Uterus (tissue), 4 donors: ENCODE measurements around the gene KRTAP3-1. TPM values are rescaled to one million over a fixed set of nuclear protein-coding genes. Genes with fewer than 3 reads are reported as not detected.

Experiments used
- DNase-seq, 2 donors: peaks; one replicate each; pipeline ENCODE4 v3.0.0-alpha.2; 2019 to 2020
- H3K27ac ChIP-seq, 2 donors: fragments of 200-600 bp; sonication (generic); 1 replicate in 1 of 2; 2 replicates in 1 of 2; pipeline ENCODE4 v1.5.1; 2016 to 2018
- H3K27me3 ChIP-seq, 2 donors: fragments of 200-600 bp; sonication (generic); one replicate each; pipeline ENCODE4 v1.5.1; 2018 to 2019; ENCODE audit warnings: control low read depth in 1 of 2
- H3K36me3 ChIP-seq, 2 donors: fragments of 200-600 bp; sonication (generic); one replicate each; pipeline ENCODE4 v1.5.1; 2019; ENCODE audit warnings: control low read depth in 1 of 2
- H3K4me1 ChIP-seq, 2 donors: fragments of 200-600 bp; sonication (generic); one replicate each; pipeline ENCODE4 v1.5.1; 2018 to 2019; ENCODE audit warnings: control low read depth in 1 of 2
- H3K4me3 ChIP-seq, 2 donors: fragments of 200-600 bp; sonication (generic); 1 replicate in 1 of 2; 2 replicates in 1 of 2; pipeline ENCODE4 v1.5.1; 2018 to 2019; ENCODE audit warnings: mild to moderate bottlenecking in 1 of 2
- H3K9me3 ChIP-seq, 2 donors: fragments of 200-600 bp; sonication (generic); one replicate each; pipeline ENCODE4 v1.5.1; 2019; ENCODE audit warnings: control low read depth in 1 of 2
- POLR2A ChIP-seq, 2 donors: fragments of 450-650 bp; IDR thresholded peaks; one replicate each; pipeline ENCODE4 v1.6.1; 2016; ENCODE audit warnings: antibody characterized with exemption in 2 of 2, mild to moderate bottlenecking in 1 of 2, moderate library complexity in 1 of 2
- intact Hi-C: fragments of 100-400 bp; cut with DNase I; formaldehyde crosslinking; loops from one replicate; pipeline ENCODE4 v1.15.1; 2023; ENCODE audit warnings: low total_unique reads
- total RNA-seq, 4 donors: library from RNA; depleted of rRNA in 3 of 4; stranded (reverse); fragments of >200 nt in 3 of 4; gene quantifications; one replicate each; pipeline versions ENCODE4 v1.1.0 to v1.2.4, GENCODE V29; 2014 to 2023
- TF ChIP-seq, protein P1 (sequence below), 4 experiments: fragments of 200-600 bp in 2 of 4; fragments of 450-650 bp in 2 of 4; sonication (generic) in 2 of 4; IDR thresholded peaks; one replicate each; pipeline ENCODE4 v1.5.1; 2016 to 2019; ENCODE audit warnings: antibody characterized with exemption in 4 of 4, mild to moderate bottlenecking in 2 of 4, moderate library complexity in 1 of 4
- donor health status: DM: yes; HTN: yes; CAD: no.

KRTAP3-1 gene
- total RNA-seq, 4 donors from 2014 or later, result not detected

GRCh38 chr17:40996829-40997228, 12.1 kb downstream of the KRTAP3-1 start:
- intact Hi-C loops, result no loop called here
- no peak for TF ChIP-seq POLR2A (IDR thresholded peaks at IDR 0.05)
- TF ChIP-seq, protein P1, sequence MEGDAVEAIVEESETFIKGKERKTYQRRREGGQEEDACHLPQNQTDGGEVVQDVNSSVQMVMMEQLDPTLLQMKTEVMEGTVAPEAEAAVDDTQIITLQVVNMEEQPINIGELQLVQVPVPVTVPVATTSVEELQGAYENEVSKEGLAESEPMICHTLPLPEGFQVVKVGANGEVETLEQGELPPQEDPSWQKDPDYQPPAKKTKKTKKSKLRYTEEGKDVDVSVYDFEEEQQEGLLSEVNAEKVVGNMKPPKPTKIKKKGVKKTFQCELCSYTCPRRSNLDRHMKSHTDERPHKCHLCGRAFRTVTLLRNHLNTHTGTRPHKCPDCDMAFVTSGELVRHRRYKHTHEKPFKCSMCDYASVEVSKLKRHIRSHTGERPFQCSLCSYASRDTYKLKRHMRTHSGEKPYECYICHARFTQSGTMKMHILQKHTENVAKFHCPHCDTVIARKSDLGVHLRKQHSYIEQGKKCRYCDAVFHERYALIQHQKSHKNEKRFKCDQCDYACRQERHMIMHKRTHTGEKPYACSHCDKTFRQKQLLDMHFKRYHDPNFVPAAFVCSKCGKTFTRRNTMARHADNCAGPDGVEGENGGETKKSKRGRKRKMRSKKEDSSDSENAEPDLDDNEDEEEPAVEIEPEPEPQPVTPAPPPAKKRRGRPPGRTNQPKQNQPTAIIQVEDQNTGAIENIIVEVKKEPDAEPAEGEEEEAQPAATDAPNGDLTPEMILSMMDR (IDR thresholded peaks at IDR 0.05), result no peak
- no peaks in the 10 kb centered on the region for H3K4me1 ChIP-seq

GRCh38 chr17:40995116-40995515, 13.8 kb downstream of the KRTAP3-1 start:
- no peak overlapping the region for H3K4me3 ChIP-seq
- no peaks in the 10 kb centered on the region for H3K27me3 ChIP-seq
- TF ChIP-seq, protein P1 (IDR thresholded peaks at IDR 0.05), result no peak
- TF ChIP-seq POLR2A (IDR thresholded peaks at IDR 0.05), result no peak
- H3K9me3 ChIP-seq, result no peaks in the 10 kb centered on the region
- no peaks in the 10 kb centered on the region for H3K4me1 ChIP-seq
- no peak overlapping the region for H3K27ac ChIP-seq
- no peak for DNase-seq
- intact Hi-C loops, result no loop called here
- no peaks in the 10 kb centered on the region for H3K36me3 ChIP-seq

More at GRCh38 chr17:40996829-40997228, 12.1 kb downstream of the KRTAP3-1 start:
- no peak for DNase-seq
- H3K27ac ChIP-seq, result no peak overlapping the region
- no peaks in the 10 kb centered on the region for H3K27me3 ChIP-seq
- no peaks in the 10 kb centered on the region for H3K36me3 ChIP-seq
- no peak overlapping the region for H3K4me3 ChIP-seq
- no peaks in the 10 kb centered on the region for H3K9me3 ChIP-seq

- DNase-seq, result no peak
- TF ChIP-seq, protein P1 (IDR thresholded peaks at IDR 0.05), result no peak
- TF ChIP-seq POLR2A (IDR thresholded peaks at IDR 0.05), result no peak
- H3K36me3 ChIP-seq, result no peaks in the 10 kb centered on the region
- H3K27ac ChIP-seq, result no peak within 1 kb of the TSS
- no peaks in the 10 kb centered on the region for H3K27me3 ChIP-seq
- intact Hi-C loops, result no loop called here
- no peaks in the 10 kb centered on the region for H3K9me3 ChIP-seq
- no peak within 1 kb of the TSS for H3K4me3 ChIP-seq
- no peaks in the 10 kb centered on the region for H3K4me1 ChIP-seq
These were observed 15.1 kb downstream of the KRTAP3-1 start, which contains the start of gene KRTAP3-3 for GRCh38 chr17:40993839-40994238. Gene KRTAP3-3 (minus strand): TSS chr17:40994164. CDS start chr17:40994097, 67 bp downstream.

DNA sequence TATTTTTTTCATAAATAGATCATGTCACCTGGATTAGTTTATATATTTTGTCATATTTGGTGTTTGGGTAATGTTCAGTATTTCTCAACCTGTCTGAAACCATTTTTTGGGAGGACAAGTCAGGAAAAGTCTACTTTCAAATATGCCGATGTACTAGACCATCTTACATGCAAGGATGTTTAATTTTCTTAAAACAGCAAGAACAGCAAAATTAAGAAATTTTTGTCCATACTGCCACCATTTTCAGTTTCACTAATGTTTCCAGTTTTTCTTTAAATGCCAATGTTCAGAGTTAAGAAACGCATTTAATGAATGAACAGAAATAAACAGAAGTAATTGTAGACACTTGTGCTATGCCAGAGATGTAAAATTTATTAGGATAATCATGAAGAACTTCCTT, 15.8 kb downstream of the KRTAP3-1 start:
- Histone ChIP-seq H3K27ac (no peak overlapping the region), H3K9me3 (no peaks in the 10 kb centered on the region), H3K4me3 (no peak overlapping the region), H3K4me1 (no peaks in the 10 kb centered on the region), H3K27me3 (no peaks in the 10 kb centered on the region), H3K36me3 (no peaks in the 10 kb centered on the region)
- intact Hi-C loops, result no loop called here
- TF ChIP-seq, protein P1 (IDR thresholded peaks at IDR 0.05), result no peak
- no peak for TF ChIP-seq POLR2A (IDR thresholded peaks at IDR 0.05)
- DNase-seq, result no peak

DNA sequence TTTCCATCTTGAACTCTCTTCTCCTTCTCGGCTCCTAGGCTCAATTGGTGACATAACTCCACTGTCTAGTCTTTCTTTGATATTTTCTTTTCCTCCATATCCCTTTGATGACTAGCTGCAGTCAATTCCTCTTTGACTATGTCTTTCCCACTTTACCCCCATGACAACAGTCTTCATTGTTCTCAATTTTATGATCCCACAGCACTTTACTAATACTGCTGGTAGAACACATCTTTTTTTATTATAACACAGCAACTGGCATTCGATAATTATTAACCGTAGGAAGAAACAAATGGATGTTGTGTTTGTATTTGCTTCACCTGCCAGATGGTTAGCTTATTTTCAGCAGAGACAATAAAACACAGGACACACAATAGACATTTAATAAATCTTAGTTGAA, 16.3 kb downstream of the KRTAP3-1 start:
- no peaks in the 10 kb centered on the region for H3K36me3 ChIP-seq
- TF ChIP-seq, protein P1 (IDR thresholded peaks at IDR 0.05), result no peak
- no peak for TF ChIP-seq POLR2A (IDR thresholded peaks at IDR 0.05)
- DNase-seq, result no peak
- no peak overlapping the region for H3K27ac ChIP-seq
- H3K27me3 ChIP-seq, result no peaks in the 10 kb centered on the region
- intact Hi-C loops, result no loop called here
- no peak overlapping the region for H3K4me3 ChIP-seq
- no peaks in the 10 kb centered on the region for H3K9me3 ChIP-seq
- H3K4me1 ChIP-seq, result no peaks in the 10 kb centered on the region
